GM19397 (cell line): Measurements from ENCODE around the gene GALNT13.

ENCODE experiments used
- ATAC-seq: cut with Tn5 transposase; IDR thresholded peaks from one replicate; pipeline ENCODE4 v1.9.1; 2021; ENCODE audit warnings: mild to moderate bottlenecking, moderate library complexity; ENCODE audit not compliant: unreplicated experiment

Gene GALNT13

GRCh38 chr2:154394600-154394999, 522.9 kb downstream of the GALNT13 start:
- no peak for ATAC-seq

DNA sequence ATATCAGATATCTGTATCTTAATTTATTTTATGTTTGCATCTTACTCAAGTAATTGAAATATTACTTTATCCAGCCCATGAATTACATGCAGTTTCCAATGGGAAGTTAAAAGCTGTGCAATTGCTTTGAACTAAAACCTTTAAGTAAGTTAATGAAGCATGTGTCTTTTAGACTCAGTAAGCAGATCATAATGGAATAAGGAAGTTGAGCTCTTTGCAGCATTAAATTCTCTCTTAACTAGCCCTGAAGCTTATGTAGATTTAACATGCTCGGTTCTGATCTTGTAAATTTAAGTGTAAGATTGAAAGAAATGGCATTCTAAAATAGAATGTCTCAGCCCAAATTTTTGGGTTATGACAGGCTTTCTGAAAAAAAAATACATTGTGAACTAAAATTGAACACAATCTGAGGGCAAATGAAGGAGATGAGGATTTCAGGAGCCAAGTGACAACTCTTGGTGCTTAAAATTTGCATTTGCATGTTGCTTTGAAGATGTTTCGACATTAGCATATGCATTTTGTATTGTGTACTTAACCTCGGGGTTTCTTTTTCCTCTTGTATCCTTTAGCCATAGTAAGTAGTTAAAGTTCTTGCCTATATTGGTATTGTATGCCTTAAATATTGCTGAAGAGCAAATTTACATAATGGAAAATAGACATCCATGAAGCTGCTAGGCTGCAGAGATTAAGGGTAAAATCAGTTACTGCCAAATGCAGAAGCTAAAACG, 529.0 kb downstream of the GALNT13 start:
- no peak for ATAC-seq

- ATAC-seq = no peak
Observed at GRCh38 chr2:154402213-154402612, 530.5 kb downstream of the GALNT13 start.

DNA sequence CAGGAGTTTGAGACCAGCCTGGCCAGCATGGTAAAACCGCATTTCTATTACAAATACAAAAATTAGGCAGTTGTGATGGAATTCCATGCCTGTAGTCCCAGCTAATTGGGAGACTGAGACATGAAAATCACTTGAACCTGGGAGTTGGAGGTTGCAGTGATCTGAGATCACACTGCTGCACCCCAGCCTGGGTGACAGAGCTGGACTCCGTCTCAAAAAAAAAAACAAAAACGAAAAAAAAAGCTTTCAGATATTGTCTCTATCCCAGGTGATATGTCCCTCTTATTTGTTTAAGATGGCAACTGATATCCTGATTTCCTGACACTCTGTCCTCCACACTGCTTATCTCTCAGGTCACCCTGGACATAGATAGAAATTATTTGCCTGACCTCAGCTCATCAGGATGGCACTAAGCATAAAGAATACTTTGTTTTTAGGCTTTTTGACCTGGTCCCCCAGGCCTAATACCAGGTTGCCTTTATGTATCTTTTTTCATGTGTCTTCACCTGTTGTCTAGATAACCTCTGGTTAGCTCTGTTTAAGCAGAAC, 531.6 kb downstream of the GALNT13 start:
- ATAC-seq = no peak

GRCh38 chr2:154408786-154409185, 537.1 kb downstream of the GALNT13 start:
- ATAC-seq = no peak

DNA sequence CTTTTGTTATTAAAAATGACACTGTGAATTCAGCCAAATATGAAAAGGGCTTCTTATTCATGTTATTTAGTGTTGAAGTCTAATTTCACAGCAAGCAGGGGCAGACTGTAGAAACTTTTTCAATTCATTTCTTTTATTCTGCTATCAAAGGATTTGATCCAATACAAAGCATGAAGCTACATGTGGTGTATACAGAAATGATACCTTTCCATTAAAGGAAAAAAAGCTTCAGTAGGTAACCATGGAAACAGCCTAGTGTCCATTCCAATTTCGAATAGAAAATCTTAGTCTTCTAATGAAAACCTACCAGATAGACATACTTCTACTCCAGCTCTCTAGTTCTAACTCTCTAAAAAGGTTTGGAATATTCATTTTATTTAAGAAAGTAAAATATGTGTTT, 550.5 kb downstream of the GALNT13 start:
- no peak for ATAC-seq

GRCh38 chr2:154425994-154426393, 554.3 kb downstream of the GALNT13 start:
- ATAC-seq = no peak

DNA sequence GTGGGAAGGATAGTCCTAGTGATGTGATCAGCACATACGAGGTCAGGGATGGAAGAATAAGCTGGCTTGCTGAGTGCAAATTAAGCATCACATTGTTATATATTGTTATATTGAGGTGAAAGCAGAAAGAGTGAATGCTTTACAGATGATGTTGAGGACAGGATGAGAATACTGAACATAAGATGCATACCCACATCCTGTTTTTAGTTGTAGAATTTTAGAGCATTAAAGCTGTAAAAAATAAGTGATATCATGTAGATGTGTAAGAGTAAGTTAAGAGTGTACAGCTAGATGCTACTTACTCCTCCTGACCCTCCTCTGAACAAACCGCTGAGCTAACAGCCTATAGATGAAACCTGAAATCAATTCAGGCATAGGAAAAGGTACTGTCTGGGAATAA, 555.7 kb downstream of the GALNT13 start:
- ATAC-seq = no peak

DNA sequence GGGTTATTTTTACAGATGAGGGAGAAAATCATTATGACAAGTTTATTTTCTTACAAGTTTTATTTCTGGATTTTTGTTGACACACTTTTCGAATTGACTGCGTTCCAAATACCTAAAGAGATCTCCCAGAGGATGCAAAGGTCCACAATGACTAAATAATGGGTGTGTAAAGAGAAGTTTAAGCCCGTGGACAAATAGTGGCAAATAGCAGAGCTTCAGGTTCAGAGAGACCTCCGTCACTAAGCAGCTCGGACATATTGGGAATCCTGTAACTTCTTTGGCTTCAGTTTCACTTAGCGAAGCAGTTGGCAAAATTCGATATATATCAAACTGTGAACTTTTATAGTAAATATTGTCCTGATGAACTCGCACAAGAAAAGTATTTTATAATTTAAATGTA, 556.3 kb downstream of the GALNT13 start:
- ATAC-seq = no peak

- ATAC-seq = no peak
Observed at GRCh38 chr2:154433010-154433409, 561.3 kb downstream of the GALNT13 start.

DNA sequence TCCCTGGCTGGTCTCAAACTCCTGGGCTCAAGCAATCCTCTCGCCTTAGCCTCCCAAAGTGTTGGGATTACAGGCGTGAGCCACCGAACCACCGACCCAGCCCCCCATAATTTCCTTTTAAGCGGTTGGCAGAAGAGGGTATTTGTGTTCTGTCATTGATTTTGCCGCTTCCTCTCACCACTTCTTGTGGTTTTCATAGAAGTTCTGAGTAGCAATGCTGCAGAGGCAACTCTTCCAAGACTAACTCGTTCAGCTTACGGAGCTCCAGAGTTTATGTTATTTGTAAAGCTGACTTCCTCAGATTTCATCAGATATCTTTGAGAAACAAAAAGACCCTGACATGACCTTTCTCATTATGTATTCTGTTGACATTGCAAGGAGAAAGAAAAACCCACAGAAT, 565.4 kb downstream of the GALNT13 start:
- ATAC-seq = no peak

- ATAC-seq = no peak
Observed at GRCh38 chr2:154439156-154439555, 567.4 kb downstream of the GALNT13 start.

GRCh38 chr2:154443919-154444318, 572.2 kb downstream of the GALNT13 start:
- no peak for ATAC-seq

GRCh38 chr2:154446324-154446723, 574.6 kb downstream of the GALNT13 start:
- no peak for ATAC-seq

DNA sequence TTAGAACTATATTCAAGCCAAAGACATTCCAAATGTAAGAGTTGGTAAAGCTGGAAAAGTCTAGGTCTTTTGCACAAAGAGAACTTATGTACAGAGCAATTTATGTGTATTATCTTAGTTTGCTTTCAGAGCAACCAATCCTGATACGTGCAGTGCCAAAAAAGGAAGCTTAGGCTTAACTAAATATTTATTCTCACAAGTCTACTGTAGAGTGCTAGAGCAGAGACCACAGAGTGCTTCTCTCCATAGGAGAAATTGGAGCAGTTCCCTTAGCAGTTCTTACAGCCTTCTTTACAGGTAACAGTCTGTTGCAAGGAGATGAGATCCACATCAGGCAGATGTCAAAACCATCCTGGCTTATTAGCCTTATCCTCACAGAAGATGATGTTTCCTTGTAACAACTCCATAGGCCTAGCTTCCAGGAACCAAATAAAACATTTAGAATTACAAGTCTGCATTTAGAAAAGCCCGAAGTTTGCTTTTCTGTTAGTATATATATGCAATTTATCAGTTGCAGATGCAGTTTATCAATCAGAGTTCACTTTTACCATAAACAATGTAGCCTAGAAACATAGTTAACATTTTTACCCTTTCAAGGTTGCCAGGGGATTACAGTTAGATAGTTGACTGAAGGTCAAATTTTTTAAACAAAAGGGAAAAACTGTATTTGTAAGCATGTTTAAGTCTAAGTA, 576.2 kb downstream of the GALNT13 start:
- ATAC-seq = no peak

- ATAC-seq = no peak
Observed at GRCh38 chr2:154449951-154450658, 578.4 kb downstream of the GALNT13 start.

DNA sequence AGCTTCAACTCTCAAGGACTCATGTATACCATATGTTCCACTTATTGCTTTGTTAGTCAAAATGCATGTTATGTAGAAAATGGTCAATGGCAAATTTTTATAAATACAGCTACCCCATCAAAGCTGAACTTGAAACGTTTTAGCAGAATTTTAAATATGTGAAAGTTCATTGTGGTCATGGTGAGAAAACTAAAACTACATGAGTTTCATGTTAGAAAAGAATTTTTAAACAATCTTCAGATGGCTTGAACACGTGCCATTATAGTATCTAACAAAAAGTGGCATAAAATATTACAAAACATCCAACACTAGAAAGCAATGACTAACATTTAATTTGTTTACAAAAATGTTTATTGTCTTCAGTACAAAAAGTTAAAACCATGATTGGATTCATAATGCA, 580.7 kb downstream of the GALNT13 start:
- ATAC-seq = no peak

GRCh38 chr2:154452906-154453493, 581.3 kb downstream of the GALNT13 start:
- peak; percentile 59 for ATAC-seq

DNA sequence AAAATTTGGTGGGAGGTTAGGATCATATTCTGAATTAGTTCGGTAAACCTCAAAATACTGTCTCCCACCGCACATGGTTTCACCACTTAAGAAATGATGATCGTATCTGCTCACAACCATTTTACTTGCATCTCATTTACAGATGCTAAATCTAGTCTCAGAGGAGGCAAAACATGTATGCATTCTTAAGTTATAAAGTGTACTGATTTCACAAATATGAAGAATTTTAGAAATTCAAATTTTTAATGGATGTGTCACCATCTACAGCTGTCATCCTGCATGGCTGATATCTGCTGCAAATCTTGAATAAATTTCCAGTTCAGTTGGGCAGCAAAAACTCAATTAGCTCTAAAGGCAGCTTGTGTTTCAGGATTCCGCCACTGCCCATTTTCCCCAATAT, 583.4 kb downstream of the GALNT13 start:
- no peak for ATAC-seq

- ATAC-seq = no peak
Observed at GRCh38 chr2:154455866-154456265, 584.1 kb downstream of the GALNT13 start.

GRCh38 chr2:154457286-154457685, 585.6 kb downstream of the GALNT13 start:
- ATAC-seq = no peak
